NCI-H2107 treated with DMSO at 0.1 percent for 48 hours (cell line): Measurements from ENCODE around the gene LURAP1L.
"Not testable (repeated sequence)": the region's sequence is repeated elsewhere in the genome, so short reads cannot be mapped to it uniquely, and the experiment has no call there.

Experiments used
- DNase-seq: peaks from one replicate; lab custom pipeline; 2025; ENCODE audit not compliant: unreplicated experiment; lab: John Stamatoyannopoulos, UW

Gene LURAP1L

GRCh38 chr9:12855066-12855465 lies 80.2 kb downstream of the LURAP1L start:
- no peak for DNase-seq

GRCh38 chr9:12856603-12857002 lies 81.8 kb downstream of the LURAP1L start:
- no peak for DNase-seq

GRCh38 chr9:12859704-12860251 lies 85.0 kb downstream of the LURAP1L start:
- DNase-seq = no peak

- no peak for DNase-seq
These were observed 86.2 kb downstream of the LURAP1L start for GRCh38 chr9:12860998-12861397.

GRCh38 chr9:12862611-12863410 lies 88.0 kb downstream of the LURAP1L start:
- DNase-seq = no peak

GRCh38 chr9:12863618-12864017 lies 88.8 kb downstream of the LURAP1L start:
- DNase-seq = no peak

- not testable (repeated sequence) for DNase-seq
These were observed 90.6 kb downstream of the LURAP1L start for GRCh38 chr9:12865380-12865779.
